Fibroblast of lung (primary cell): Measurements from ENCODE around the gene NIFK.

Experiments used
- CTCF ChIP-seq, 2 donors: IDR thresholded peaks in 1 of 2; conservative IDR thresholded peaks in 1 of 2; 1 replicate in 1 of 2; 2 replicates in 1 of 2; pipeline ENCODE4 v1.5.1; 2011 to 2012; ENCODE audit warnings: low read length in 2 of 2, control low read depth in 1 of 2, inconsistent platforms in 1 of 2, low read depth in 1 of 2, mild to moderate bottlenecking in 1 of 2
- EZH2 ChIP-seq: IDR thresholded peaks from 2 replicates; pipeline ENCODE4 v1.5.1; 2012; ENCODE audit warnings: low read length, control low read depth, mild to moderate bottlenecking; ENCODE audit errors: missing control alignments

- TF ChIP-seq CTCF (conservative IDR thresholded peaks at IDR 0.05 in 1 of 2, IDR thresholded peaks at IDR 0.05 in 1 of 2; ENCODE audit: low read depth in 1 of 2, low read length in 2 of 2) = no peak
- no peak for TF ChIP-seq EZH2
These were observed 30.7 kb downstream of the NIFK start for GRCh38 chr2:121705958-121706357.
